Neural progenitor cell (in vitro differentiated cells): Measurements from ENCODE around the gene CPB2.

ENCODE experiments used
- CTCF ChIP-seq: fragments of 200-600 bp; sonication (generic); IDR thresholded peaks from 2 replicates; pipeline ENCODE4 v1.5.1; 2017; ENCODE audit warnings: antibody characterized with exemption, mild to moderate bottlenecking
- EZH2 ChIP-seq: fragments of 200-600 bp; sonication (generic); IDR thresholded peaks from 2 replicates; pipeline ENCODE4 v1.6.1; 2017; ENCODE audit warnings: antibody characterized with exemption, mild to moderate bottlenecking, moderate library complexity

- TF ChIP-seq CTCF (no peak), EZH2 (no peak)
These were observed 24.3 kb upstream of the CPB2 start for GRCh38 chr13:46129124-46129523.
